ENCODE results near the gene ALKBH5.

ALKBH5 gene

DNA sequence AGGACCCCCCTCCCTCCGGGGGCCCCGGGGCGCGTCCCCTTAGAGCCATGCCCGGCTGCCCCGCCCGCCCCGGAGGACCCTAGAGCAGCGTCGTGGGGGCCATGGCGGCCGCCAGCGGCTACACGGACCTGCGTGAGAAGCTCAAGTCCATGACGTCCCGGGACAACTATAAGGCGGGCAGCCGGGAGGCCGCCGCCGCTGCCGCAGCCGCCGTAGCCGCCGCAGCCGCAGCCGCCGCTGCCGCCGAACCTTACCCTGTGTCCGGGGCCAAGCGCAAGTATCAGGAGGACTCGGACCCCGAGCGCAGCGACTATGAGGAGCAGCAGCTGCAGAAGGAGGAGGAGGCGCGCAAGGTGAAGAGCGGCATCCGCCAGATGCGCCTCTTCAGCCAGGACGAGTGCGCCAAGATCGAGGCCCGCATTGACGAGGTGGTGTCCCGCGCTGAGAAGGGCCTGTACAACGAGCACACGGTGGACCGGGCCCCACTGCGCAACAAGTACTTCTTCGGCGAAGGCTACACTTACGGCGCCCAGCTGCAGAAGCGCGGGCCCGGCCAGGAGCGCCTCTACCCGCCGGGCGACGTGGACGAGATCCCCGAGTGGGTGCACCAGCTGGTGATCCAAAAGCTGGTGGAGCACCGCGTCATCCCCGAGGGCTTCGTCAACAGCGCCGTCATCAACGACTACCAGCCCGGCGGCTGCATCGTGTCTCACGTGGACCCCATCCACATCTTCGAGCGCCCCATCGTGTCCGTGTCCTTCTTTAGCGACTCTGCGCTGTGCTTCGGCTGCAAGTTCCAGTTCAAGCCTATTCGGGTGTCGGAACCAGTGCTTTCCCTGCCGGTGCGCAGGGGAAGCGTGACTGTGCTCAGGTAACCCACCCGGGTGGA is 759 bp downstream of the ALKBH5 start:
- H3K4me3 ChIP-seq (ENCODE audit: low read depth, low read length) = peak overlapping the region; percentile 73
- TF ChIP-seq, protein P1, sequence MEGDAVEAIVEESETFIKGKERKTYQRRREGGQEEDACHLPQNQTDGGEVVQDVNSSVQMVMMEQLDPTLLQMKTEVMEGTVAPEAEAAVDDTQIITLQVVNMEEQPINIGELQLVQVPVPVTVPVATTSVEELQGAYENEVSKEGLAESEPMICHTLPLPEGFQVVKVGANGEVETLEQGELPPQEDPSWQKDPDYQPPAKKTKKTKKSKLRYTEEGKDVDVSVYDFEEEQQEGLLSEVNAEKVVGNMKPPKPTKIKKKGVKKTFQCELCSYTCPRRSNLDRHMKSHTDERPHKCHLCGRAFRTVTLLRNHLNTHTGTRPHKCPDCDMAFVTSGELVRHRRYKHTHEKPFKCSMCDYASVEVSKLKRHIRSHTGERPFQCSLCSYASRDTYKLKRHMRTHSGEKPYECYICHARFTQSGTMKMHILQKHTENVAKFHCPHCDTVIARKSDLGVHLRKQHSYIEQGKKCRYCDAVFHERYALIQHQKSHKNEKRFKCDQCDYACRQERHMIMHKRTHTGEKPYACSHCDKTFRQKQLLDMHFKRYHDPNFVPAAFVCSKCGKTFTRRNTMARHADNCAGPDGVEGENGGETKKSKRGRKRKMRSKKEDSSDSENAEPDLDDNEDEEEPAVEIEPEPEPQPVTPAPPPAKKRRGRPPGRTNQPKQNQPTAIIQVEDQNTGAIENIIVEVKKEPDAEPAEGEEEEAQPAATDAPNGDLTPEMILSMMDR (IDR thresholded peaks at IDR 0.05; ENCODE audit: insufficient read depth, low read depth, low read length, missing control alignments) = no peak
- DNase-seq (ENCODE audit: low read depth) = peak; percentile 64

DNA sequence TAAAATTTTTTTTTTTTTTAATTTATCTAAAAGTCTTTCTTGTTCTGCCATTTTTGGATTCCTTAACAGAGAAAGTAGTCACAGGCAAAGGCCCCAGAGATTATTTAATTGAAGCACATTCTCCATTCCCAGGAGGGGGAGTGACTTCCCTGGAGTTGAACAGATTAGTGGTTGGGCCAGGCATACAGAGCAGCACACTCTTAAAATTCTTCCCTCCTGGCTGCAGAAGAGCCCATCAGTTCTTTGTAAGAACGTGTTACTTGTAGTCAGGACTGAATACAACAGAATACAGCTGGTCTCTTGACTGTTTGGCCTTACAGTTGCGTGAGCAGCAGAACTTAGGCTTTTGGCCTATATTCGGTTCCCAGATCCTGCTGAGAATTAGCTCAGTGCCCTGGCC is 1.8 kb downstream of the ALKBH5 start:
- peak overlapping the region; percentile 73 for H3K4me3 ChIP-seq (ENCODE audit: low read depth, low read length)
- TF ChIP-seq, protein P1 (IDR thresholded peaks at IDR 0.05; ENCODE audit: insufficient read depth, low read depth, low read length, missing control alignments) = no peak
- no peak for DNase-seq (ENCODE audit: low read depth)

DNA sequence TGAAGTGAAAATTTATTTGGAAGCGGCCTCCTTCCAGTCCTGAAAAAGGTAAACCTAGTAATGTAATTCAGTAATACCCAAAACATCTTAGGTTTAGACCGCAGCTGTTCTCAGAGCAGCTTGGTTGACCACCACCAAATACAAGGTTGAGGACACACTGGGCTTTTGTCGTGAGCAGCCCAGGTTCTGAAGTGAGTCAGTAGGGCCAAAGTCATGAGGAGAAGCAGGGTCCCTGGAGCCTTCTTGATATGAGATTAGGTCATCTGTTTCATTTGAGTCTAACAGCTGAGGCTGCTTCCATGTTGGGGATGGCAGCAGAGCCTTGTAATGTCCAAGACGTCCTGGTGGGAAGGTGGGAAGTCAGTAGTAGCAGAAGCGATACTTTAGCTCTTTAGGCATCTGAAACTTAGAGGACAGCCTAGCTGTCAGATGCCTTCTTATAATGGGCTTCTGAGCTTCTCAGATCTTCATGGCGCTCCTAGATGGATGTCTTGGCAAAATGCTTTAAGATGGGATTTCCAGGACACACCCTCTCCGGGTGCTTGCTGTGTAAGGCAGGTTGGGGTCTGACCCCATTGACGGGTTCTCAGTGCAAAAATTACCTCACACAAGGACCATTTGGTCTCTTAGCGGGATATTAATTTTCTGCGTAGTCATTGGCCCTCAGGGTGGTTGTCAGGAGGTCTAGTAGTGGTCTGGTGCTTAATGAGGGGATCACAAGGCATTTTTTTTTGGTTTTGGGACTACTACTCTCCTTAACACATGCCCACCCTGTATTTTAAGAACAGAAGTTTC is 2.4 kb downstream of the ALKBH5 start:
- H3K4me3 ChIP-seq (ENCODE audit: low read depth, low read length) = peak overlapping the region; percentile 73
- peak; percentile 70 for DNase-seq (ENCODE audit: low read depth)
- TF ChIP-seq, protein P1 (IDR thresholded peaks at IDR 0.05; ENCODE audit: insufficient read depth, low read depth, low read length, missing control alignments) = no peak

DNA sequence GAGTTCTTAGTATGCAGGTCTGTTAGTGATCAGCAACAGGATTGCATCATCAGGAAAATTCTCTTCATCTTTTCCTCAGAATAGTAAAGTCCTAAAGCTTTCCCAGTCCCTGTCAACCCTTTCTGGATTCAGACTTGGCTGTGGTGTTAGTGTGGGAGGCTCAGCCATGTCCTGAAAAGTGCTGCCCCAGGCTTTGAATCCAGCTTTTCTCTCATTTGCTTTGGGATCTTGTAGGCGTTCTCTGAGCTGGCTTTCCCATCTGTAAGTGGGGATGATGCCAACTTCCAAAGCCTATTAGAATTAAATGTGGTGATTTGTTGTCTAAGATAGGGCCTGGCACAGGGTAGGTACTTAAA is 3.0 kb downstream of the ALKBH5 start:
- peak overlapping the region; percentile 73 for H3K4me3 ChIP-seq (ENCODE audit: low read depth, low read length)
- no peak for DNase-seq (ENCODE audit: low read depth)
- TF ChIP-seq, protein P1 (IDR thresholded peaks at IDR 0.05; ENCODE audit: insufficient read depth, low read depth, low read length, missing control alignments) = no peak

DNA sequence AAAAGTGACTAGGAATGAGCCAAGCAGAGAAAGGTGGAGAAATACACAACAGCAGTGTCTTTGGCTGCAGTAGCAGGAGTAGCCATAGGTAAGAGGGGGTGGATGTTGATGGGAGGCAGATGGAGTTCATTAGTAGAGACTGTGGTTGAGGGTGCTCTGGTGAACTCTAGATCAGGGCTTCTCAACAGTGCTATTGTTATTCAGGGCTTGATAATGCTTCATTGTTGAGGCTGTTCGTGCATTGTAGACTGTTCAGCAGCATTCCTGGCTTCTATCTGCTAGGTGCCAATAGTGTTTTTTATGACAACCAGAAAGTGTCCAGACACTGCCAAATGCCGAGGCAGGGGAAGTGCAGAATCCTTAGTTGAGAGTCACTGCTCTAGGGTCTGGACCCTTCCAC is 3.6 kb downstream of the ALKBH5 start:
- TF ChIP-seq, protein P1 (IDR thresholded peaks at IDR 0.05; ENCODE audit: insufficient read depth, low read depth, low read length, missing control alignments) = no peak
- H3K4me3 ChIP-seq (ENCODE audit: low read depth, low read length) = peak overlapping the region; percentile 73
- no peak for DNase-seq (ENCODE audit: low read depth)

DNA sequence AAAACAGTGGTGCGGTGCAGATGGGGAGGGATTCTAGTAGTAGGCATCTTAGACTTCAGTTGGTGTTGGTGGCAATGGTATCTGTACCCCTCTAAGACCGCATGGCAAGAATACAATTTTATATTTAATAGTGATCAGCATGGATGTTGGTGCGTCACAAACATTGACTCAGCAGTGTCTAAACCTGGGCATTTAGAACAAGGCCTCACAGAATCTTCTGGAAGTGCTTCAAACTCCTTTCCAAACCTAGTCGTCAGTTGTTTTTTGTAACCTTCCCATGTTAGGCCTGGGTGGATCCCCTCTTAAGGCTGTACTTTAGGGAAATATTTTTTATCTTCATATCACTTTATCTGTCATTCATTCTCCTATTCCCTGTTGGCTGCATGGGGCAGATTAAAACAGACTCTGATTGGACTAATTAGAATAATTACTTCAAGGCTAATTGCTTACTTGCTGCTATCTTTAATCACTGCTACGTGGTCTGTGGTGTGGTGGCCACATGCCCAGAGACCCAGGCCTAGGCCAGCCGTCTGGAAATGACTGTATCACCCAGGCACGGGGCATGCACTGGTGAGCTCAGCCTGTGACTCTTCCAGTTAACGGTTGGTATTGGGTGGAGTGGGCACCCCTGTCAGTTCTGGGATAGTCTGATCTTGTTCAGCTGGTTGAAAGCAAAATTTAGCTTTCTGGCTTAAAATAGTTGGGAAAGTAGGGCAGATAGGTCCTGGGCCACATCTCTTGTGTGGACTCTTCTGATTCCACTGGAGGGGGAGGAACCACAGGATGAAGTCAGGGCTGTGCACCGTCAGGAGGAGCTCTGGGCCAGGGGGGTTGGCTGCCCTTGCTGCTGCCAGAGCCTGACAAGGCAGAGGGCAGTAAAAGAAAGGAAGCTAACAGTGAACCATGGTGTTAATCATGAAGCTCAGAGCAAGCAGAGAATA is 4.5 kb downstream of the ALKBH5 start:
- TF ChIP-seq, protein P1 (IDR thresholded peaks at IDR 0.05; ENCODE audit: insufficient read depth, low read depth, low read length, missing control alignments) = no peak
- peak overlapping the region; percentile 73 for H3K4me3 ChIP-seq (ENCODE audit: low read depth, low read length)
- peak; percentile 34 for DNase-seq (ENCODE audit: low read depth)
